GM12892 (cell line): ENCODE results near the gene DCTN2.
"Not testable (repeated sequence)": the region's sequence is repeated elsewhere in the genome, so short reads cannot be mapped to it uniquely, and the experiment has no call there.

Source experiments
- POLR2AphosphoS5 ChIP-seq: IDR thresholded peaks from 2 replicates; pipeline ENCODE4 v1.6.1; 2011; ENCODE audit warnings: low read depth, low read length, control low read depth
- TAF1 ChIP-seq: IDR thresholded peaks from 2 replicates; pipeline ENCODE4 v1.6.1; 2011; ENCODE audit warnings: low read depth, mild to moderate bottlenecking, control low read depth, low read length, borderline replicate concordance

GRCh38 chr12:57517718-57518117, 29.3 kb downstream of the DCTN2 start:
- not testable (repeated sequence) for TF ChIP-seq POLR2AphosphoS5, TAF1
